Stimulated activated CD8-positive, alpha-beta memory T cell treated with anti-CD3 and anti-CD28 coated beads, Interleukin-7, amount 100 ng/mL, for 1 hour (primary cell): ENCODE results near the gene PIGQ.

ENCODE experiments used
- DNase-seq, 2 donors: peaks; one replicate each; pipeline ENCODE4 v3.0.0-alpha.2; 2020; ENCODE audit warnings: low read depth in 2 of 2

The PIGQ gene

DNA sequence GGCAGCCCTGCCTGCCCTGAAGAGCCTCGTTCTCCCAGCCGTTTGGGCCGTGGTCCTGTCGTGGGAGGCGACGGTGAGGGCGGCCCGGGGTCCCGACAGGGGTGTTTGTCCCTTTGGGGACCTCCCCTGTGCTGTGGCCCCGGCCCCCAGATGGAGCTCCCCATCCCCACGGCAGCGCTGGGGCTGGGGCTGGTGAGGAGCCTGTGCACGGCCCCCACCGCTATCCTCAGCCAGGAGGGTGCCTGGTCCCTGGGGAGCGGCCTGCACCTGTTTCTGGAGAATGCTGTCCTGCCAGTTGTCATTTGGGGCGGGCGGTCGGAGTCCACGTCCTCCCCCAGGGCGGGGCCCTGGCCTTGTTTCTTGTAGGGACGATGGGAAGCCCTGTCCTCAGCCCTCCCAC is 35.6 kb upstream of the PIGQ start:
- DNase-seq: no peak

DNA sequence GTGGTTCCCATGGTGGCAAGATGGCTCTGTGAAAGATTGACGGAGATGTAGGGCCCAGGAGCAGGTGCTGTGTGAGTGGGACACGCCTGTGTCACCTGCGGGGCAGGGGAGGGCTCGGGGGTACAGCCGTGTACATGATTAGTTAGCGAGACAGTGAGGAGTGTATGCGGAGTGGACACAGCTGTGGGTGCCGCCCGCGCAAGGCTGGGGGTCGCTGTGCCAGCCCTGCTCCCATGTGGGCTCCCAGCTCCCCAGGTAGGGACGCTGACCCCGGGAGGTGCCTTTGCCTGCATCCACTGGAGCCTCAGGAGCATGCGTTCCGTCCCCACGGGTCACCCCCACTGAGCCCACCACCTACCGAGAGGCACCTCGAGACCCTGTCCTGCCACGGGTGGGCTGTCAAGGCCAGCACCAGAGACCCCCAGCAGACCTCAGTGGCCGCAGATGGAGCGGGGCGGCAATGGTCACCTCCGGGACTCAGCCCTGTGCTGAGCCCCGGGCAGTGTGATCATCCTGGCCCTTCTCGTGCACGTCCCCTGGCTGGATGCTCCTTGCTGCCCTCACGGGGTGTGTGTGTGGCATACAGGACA is 34.8 kb upstream of the PIGQ start:
- DNase-seq: no peak

DNA sequence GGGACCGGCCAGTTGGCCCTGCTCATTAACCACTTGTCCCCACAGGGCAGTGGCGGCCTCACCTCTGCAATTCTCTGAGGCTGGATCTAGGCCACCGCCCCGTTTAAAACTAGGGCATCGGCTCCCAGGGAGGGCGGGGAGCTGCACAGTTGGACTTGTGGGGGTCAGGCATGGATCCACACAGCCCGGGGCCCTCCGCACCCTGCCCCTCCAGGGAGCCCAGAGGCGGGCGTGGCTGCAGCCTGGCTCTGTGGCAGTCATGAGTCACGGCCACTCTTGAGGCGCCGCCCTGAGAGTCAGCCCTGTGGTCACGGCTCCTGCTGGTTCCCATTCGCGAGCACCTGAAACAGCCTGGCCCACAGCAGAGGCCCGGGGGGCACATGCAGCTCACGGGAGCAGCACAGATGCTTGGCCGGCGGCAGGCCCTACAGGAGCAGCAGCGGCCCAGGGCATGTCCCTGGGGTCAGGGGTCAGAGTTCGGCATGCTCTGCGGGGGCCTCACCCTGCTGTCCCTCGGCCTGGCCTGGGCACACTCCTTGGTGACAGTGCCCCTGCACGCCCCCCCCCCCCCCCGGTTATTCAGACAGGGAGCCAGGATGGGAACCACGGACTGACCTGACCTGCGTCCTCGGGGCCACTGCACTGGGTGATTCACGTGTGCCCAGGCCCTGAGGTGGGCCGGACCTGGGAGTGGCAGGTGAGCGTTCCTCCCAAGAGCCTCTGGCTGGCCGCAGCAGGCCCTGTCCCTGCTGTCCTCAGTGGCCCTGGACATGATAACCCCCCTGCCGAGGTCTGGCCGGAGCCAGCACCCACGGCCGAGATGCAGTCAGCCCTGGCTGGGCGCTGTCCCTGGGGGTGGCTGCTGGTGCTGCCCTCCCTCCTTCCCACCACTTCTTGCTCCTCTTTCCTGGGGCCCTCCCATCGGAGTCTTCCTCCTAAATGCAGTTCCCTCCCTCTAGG is 34.0 kb upstream of the PIGQ start:
- no peak for DNase-seq

DNA sequence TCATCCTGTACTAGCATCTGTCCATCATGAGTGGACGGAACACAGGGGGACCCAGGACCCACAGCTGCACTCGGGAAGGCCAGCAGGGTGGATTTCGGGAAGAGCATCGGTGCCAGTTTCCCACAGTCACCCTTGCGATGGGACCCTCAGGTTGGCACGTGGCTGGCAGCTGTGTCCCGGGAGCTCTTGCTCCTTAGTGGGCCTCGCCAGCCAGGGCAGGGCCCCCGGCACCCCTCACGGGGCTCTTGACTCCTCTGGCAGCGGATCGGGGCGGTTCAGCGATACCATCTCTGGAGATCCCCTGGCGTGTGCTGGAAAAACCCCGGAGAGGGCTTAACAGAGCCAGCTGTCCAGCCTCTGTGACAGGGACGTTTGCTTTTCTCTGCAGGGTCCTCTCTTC is 33.0 kb upstream of the PIGQ start:
- DNase-seq: no peak

DNA sequence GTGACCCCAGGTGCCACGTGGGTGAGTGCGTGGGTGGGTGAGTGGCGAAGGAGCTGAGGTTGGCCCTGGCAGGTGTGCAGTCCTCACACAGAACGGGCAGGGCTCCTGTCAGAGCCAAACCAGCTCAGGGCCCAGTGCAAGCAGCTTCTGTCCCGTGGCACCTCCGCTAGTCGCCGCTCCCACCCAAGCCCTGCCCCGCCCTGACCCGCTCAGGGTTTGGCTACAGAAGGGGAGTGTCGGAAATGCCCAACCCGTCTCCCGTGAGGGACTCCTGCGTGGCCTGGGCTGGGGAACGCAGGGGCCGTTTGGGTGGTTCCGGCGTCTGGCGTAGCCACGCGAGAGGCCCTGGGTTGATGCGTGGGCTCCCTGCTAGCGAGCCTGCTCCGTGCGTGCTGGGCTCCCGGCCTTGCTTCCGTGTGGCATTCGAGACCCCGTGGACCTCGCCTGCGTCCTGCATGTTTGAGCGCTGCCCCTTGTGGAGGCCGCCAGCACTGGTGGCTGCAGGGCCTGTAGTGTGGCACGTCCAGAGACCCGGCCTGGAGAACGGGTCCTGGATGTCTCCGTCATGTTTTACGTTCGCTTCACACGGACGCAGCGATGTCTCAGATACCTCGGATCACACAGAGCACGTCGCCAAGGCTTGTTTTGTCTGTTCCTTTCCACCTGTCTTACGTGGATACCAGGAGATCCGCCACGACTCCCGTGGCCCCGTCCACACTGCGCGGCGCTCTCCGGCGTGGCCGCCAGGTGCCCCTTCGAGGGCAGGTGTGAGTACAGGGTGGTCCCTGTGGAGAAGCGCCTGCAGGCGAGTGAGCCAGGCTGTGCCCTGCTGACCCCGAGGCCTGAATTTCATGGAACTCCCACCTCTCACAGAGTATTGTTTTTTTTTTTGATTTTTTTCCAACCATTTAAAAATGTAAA is 32.1 kb upstream of the PIGQ start:
- no peak for DNase-seq

DNA sequence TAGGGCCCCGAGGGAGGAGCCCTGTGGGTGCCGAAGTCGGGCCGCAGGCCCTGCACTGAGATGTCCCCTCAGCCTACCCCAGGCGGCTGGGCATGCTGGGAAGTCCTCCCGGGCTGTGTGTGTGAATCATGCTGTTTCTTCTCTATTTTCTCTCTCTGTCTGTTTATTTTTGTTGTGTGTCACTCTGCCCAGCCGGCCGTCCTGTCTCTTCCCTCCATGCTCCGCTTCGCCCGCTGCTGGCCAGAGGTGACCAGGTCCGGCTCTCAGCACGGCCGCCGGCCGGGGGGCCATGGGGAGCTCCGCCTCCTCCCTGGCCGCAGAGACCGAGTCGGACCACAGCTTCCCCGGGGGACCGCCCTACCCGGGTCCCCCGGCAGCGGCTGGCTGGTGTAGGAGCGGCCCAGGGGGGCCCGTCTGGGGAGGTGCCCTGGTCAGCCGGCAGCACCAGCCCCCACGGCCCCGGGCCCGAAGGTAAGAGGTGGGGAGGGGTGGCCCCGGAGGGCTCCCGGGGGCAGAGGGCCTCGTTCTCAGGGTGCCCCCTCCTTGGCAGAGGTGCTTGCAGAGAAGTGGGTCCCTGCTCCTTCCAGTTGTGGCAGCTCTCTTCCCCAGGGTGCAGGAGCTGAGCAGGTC is 29.8 kb upstream of the PIGQ start:
- DNase-seq: no peak

DNA sequence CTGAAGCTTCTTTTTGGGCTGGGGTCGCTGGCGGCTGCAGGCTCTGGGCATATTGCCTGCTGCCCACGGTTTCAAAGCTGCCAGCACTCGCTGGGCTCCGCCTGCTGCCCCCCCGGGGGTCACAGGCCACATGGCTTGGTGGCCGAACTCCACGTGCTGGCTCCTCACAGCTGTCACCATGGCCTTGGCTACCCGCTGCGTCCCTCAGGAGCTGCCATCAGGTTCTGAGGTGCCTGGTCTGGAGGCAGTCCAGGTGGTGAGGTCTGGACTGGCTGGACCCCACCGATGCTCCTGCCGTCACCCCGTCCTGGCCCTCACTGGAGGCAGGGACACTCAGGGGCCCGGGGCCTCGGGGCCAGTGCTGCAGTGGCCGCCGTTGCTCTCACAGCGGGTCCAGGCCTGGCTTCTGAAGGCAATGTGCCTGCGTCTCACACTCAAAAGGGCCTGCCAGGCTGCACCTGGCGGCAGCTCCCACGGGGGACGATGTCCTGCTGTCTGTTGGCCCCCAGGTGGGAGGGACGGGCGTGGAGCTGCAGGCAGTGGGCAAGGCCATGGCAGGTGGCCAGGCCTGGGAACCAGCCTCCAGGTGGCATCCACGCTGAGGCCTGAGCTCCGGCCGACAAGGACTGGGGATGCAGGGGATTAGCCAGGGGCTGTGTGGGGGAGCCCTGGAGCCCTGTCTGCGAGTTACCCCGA is 29.0 kb upstream of the PIGQ start:
- no peak for DNase-seq

DNA sequence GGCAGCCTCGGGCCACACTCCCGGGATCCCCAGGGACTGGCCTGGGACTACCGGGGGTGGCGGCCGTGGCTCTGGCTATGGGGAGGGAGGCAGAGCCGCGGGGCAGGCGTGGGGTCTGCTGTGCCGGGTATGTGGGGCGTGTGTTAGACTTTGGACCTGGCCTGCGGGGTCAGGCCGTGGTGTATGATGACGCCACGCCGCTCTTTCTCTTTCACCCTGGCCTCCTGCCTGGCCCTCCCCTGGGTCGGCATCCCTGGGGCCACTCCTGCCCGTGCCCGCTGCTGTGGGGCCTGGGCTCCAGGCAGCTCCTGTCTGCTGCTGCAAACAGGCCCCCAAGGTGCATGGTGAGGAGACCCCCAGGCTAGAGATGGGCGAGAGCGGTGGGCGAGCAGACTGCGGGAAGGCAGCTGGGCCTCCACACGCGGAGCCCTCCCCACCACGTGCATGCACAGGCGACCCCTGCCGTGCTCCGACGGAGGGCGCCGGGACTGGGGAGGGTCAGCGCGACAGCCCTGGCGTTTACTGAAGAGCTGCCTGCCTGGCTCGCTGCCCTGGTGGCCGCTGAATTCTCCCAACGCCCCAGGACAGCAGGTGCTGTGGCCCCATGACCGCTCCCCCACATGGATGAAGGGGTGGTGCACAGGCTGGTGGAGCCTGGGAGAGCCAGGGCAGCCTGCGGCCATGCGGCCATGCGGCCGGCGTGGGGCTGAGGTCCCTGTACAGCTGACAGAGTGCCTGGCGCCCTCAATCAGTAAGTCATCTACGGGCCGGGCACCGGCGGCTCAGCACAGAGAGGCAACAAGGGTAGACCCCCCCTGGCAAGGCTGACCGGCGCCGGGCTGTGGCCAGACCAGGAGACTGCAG is 26.2 kb upstream of the PIGQ start:
- no peak for DNase-seq

DNA sequence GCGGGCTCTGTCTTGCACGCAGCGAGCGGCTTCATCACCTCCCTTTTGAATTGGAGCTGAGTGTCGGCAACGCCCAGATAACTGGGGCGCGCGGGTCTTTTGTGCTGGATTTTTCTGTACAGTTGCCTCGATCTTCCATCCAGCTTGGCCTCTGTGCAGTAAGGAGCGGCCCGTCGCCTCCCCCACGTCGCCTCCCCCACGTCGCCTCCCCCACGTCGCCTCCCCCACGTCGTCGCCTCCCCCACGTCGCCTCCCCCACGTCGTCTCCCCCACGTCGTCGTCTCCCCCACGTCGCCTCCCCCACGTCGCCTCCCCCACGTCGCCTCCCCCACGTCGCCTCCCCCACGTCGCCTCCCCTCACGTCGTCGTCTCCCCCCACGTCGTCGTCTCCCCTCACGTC is 25.3 kb upstream of the PIGQ start:
- no peak for DNase-seq

DNA sequence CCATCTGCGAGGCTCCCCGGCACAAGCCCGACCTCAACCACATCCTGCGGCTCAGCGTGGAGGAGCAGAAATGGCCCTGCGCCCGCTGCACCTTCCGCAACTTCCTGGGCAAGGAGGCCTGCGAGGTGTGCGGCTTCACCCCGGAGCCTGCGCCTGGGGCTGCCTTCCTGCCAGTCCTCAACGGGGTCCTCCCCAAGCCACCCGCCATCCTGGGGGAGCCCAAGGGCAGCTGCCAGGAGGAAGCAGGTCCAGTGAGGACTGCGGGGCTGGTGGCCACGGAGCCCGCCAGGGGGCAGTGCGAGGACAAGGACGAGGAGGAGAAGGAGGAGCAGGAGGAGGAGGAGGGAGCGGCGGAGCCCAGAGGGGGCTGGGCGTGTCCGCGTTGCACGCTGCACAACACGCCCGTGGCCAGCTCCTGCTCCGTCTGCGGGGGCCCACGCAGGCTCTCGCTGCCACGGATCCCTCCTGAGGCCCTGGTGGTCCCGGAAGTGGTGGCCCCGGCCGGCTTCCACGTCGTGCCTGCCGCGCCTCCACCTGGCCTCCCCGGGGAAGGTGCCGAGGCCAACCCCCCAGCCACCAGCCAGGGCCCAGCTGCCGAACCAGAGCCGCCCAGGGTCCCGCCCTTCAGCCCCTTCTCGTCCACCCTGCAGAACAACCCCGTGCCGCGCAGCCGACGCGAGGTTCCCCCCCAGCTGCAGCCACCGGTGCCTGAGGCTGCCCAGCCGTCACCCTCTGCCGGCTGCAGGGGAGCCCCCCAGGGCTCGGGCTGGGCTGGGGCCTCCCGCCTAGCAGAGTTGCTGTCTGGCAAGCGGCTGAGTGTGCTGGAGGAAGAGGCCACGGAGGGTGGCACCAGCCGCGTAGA is 22.6 kb upstream of the PIGQ start:
- DNase-seq: peak in 1 of 2 donors; percentile 27

DNA sequence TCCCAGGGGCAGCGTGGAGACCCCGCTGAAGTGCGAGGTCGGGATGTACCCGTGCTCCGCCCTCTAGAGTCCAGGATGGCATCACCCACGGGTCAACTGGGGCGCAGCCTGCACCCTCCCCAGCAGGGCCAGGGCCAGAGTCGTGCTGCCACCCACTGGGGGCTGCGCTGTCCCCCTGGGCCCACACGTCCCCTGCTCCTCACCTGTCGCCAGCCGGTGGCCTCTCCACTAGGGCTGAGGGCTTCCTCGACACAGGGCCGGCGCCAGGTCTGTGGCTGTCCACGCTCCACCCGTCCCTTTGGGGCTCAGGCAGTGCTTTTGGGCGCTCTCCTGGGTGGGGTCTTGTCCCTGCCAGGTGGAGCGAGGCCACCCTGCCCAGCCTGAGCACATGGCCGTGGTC is 21.2 kb upstream of the PIGQ start:
- DNase-seq: no peak

DNA sequence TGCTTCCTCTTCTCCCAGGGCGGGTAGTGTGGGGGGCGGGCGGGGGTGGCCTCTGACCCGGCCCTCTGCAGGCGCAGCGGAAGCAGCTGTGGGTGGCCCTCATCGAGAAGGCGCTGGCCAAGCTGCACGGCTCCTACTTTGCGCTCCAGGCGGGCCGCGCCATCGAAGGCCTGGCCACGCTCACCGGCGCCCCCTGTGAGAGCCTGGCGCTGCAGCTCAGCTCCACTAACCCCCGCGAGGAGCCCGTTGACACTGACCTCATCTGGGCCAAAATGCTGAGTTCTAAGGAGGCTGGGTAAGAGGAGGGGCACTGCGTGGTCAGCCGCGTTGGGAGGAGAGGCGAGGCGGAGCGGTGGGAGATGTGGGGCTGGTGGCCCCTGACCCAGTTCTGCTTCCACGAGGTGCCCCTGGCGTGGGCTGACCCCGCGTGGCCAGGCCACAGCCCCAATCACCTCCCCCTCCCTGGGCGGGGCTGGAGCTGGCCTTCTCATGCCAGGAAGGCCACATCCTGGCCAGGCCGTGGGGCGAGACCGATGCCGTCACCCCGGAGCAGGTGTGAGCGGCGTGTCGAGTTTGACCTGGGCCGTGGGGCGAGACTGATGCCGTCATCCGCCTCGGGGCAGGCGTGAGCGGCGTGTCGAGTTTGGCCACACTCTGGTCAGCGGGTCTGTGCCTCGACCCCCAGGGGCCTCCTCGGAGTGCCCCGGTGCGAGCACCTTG is 20.1 kb upstream of the PIGQ start:
- no peak for DNase-seq

DNA sequence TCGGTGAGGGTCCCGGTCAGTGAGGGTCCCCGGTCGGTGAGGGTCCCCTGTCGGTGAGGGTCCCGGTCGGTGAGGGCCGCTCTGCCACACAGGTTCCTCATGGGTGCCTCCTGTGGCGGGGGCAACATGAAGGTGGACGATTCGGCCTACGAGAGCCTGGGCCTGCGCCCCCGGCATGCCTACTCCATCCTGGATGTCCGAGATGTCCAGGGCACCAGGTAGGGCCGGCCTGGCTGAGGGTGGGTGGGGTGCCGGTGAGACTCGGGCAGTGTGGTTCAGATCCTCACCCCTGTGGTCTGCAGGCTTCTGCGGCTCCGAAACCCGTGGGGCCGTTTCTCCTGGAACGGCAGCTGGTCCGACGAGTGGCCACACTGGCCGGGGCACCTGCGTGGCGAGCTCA is 18.6 kb upstream of the PIGQ start:
- no peak for DNase-seq

DNA sequence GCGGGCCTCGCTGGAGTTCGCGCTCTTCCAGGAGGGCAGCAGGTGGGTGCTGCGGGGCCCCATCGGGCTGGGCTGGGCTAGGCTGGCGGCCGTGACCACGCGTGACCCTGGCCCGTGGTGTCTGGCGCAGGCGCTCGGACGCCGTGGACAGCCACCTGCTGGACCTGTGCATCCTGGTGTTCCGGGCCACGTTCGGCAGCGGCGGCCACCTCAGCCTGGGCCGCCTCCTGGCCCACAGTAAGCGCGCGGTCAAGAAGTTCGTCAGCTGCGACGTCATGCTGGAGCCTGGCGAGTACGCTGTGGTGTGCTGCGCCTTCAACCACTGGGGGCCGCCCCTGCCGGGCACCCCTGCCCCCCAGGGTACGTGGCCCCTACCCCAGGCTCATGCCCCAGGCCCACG is 17.6 kb upstream of the PIGQ start:
- DNase-seq: no peak

DNA sequence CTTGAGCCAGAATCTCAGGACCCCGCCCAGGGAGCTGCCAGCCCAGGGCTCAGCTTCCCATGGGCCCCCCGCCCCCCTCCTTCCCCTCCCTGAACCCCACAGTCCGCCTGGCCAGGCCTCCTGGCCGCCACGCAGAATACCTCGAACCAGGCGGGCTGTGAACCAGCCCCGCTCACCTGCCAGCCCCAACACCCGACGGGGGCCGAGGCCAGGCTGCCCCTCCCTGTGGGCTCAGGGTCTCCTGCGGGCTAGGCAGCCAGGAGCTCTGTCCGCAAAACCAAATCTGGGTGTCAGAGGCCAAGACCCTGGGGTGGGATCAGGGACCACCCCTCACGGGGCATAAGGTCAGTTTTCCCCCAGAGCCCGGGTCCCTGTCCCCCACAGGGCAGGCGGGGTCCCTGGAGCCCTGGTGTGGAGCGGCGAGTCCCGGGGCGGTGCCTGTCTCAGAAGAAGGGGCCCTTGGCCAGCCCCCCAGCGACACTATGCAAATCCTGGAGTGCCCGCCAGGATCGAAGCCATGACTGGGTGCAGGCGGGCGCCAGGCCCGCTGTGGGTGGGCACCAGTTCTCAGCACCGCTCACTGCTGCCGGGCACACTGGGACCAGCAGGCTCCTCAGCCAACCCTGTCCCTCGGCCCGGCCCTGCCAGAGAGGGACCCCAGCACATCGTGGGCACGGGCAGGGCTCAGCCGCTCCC is 16.0 kb upstream of the PIGQ start:
- no peak for DNase-seq

DNA sequence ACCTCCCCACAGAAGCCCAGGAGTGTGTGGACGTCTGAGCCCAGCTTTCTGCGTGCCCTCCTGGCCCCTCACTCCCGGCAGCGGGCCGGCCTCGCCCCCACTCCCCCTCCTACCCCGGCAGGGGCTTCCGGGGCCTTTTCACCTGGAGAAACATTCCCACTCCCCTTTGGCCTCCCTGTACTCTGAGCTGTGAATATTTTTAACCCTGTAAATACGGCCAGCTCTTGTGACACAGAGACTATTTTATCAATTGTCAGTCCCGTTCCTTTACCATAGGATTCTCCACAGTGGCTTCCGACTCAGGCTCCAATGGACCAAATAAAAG is 15.5 kb upstream of the PIGQ start:
- no peak for DNase-seq

DNA sequence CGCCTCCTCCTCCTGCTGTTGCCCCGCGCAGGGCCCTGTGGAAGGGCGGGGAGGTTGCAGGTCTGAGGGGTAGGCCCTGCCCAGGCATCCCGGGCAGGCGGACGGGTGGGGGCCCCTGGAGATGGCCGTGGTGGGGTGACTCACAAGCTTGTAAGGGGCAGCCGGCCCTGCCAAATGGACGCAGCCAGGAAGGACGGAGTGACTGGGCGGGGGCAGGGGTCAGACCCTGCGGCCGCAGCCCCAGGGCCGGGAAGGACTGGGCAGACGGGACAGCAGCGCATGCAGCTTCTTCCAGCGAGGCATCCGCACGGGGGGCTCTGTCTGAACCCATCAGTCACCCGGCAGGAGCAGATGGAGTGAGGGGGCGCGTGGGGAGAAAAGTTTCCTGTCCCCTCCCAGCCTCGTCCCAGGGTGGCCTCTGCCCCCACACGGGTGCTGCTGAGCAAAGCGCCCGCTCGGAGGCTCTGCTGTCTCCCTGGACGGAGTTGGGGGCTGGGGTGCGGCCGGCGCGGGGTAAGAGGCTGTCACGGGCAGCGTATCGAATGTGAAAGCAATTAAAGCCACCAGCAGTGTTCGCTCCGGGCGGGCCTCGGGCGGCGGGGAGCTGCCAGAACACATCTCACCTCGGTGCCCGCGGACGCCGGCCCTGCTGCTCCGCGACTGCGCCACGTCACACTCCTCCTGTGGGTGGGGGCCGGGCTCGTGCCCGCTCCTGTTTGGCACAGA is 15.0 kb upstream of the PIGQ start:
- no peak for DNase-seq
